Ishikawa (cell line): ENCODE data around the gene EML4.

Experiments
- CEBPB ChIP-seq: IDR thresholded peaks from 2 replicates; pipeline ENCODE4 v1.6.1; 2012
- EP300 ChIP-seq: IDR thresholded peaks from 2 replicates; pipeline ENCODE4 v1.6.1; 2012; ENCODE audit warnings: borderline replicate concordance
- RAD21 ChIP-seq: IDR thresholded peaks from 2 replicates; pipeline ENCODE4 v1.6.1; 2012; ENCODE audit warnings: low read depth
- TCF12 ChIP-seq: IDR thresholded peaks from 2 replicates; pipeline ENCODE4 v1.6.1; 2012; ENCODE audit warnings: low read depth
- TF ChIP-seq, protein P1 (sequence below): IDR thresholded peaks from 2 replicates; pipeline ENCODE4 v1.6.1; 2012

DNA sequence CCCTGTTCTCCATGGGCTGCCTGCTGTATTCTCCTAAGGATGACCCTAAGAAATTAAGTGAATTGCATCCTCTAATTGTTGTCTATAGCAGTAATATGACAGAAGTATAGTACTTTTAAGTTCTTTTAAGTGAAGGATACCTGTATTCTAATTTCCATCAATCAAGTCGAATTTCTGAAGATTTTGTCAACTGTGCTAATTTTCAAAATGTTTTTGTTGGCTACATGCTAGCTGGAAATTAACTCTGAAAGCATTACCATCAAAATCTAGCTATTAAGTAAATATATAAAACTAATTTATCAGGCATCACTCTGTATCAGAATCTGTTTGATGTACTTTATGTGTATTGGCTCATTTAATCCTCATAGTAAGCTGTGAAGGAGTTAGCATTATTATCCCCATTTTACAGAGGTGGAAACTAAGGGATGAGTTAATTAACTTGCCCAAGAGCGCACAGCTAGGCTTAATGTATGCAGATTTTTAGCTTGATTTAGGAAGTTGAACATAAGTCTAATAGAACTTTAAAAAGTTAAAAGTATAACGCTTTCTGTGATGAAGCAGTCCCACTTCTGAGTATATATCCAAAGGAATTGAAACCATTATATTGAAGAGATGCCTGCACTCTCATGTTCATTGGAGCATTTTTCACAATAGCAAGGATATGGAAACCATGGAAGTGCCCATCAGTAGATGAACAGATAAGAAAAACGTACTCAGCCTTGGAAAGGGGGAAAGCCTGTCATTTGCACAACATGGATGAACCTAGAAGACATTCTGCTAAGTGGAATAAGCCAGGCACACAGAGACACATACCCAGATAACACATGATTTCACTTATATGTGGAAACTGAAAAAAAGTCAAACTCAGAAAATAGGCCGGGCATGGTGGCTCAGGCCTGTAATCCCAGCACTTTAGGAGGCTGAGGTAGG, 32.0 kb downstream of the EML4 start:
- TF ChIP-seq EP300 (no peak), CEBPB (no peak), RAD21 (no peak), TCF12 (no peak)
- TF ChIP-seq, protein P1, sequence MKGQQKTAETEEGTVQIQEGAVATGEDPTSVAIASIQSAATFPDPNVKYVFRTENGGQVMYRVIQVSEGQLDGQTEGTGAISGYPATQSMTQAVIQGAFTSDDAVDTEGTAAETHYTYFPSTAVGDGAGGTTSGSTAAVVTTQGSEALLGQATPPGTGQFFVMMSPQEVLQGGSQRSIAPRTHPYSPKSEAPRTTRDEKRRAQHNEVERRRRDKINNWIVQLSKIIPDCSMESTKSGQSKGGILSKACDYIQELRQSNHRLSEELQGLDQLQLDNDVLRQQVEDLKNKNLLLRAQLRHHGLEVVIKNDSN = no peak
